Activated B cell treated with CpG ODN at 0.5 μM for 24 hours (primary cell): ENCODE results near the gene ARL5B. TPM values are rescaled to one million over a fixed set of nuclear protein-coding genes. Genes with fewer than 3 reads are reported as not detected.

Source experiments
- ATAC-seq: fragments of 200-7000 bp; cut with Tn5 transposase; one replicate; pipeline ENCODE4 v1.10.0; 2021; ENCODE audit warnings: low read depth, mild to moderate bottlenecking, moderate library complexity
- CTCF ChIA-PET: fragments of 350-600 bp; sonication (Branson Sonifier 250); formaldehyde crosslinking; loops from one replicate; lab custom pipeline; 2021; ENCODE audit warnings: antibody characterized with exemption; lab: Charles Lee
- POLR2A ChIA-PET: fragments of 350-600 bp; sonication (Branson Sonifier 250); formaldehyde crosslinking; loops from one replicate; lab custom pipeline; 2021; ENCODE audit warnings: antibody characterized with exemption; lab: Charles Lee
- DNase-seq: peaks from one replicate; pipeline ENCODE4 v3.0.0; 2022
- H3K27ac Mint-ChIP-seq: one replicate; pipeline ENCODE4 v1.8.0; 2020; ENCODE audit warnings: mixed read lengths
- H3K27me3 Mint-ChIP-seq: one replicate; pipeline ENCODE4 v1.8.0; 2021; ENCODE audit warnings: mixed read lengths
- H3K36me3 Mint-ChIP-seq: one replicate; pipeline ENCODE4 v1.8.0; 2021; ENCODE audit warnings: low read depth, mixed read lengths
- H3K4me1 Mint-ChIP-seq: one replicate; pipeline ENCODE4 v1.8.0; 2021; ENCODE audit warnings: mixed read lengths
- H3K4me3 Mint-ChIP-seq: one replicate; pipeline ENCODE4 v1.8.0; 2020; ENCODE audit warnings: mild to moderate bottlenecking, mixed read lengths
- H3K9me3 Mint-ChIP-seq: one replicate; pipeline ENCODE4 v1.8.0; 2020; ENCODE audit warnings: mixed read lengths
- CTCF ChIP-seq: fragments of 200-600 bp; IDR thresholded peaks from one replicate; pipeline ENCODE4 v1.8.0; 2022; ENCODE audit warnings: antibody characterized with exemption, mild to moderate bottlenecking
- intact Hi-C: fragments of 100-400 bp; cut with micrococcal nuclease; formaldehyde crosslinking; loops from one replicate; pipeline ENCODE4 v1.15.1; 2024
- total RNA-seq: library from RNA; stranded (reverse); gene quantifications from 2 replicates; pipeline ENCODE4 v1.2.3, GENCODE V29; 2022

ARL5B gene
- total RNA-seq, 1 donor from 2014 or later, result 10.6 TPM

- Mint-ChIP-seq H3K27ac (no peak overlapping the region), H3K27me3 (no peaks in the 10 kb centered on the region), H3K4me3 (no peak overlapping the region), H3K4me1 (no peaks in the 10 kb centered on the region), H3K36me3 (peaks cover 1% of the 10 kb centered on the region), H3K9me3 (no peaks in the 10 kb centered on the region)
- DNase-seq (no peak), ATAC-seq (no peak)
- TF ChIP-seq CTCF, result no peak
- ChIA-PET CTCF (no interaction called here), POLR2A (no interaction called here)
- intact Hi-C loops, result no loop called here
These were observed 26.3 kb downstream of the ARL5B start for GRCh38 chr10:18685555-18685954.

- intact Hi-C loops, result no loop called here
- ChIA-PET POLR2A (no interaction called here), CTCF (no interaction called here)
- no peaks in the 10 kb centered on the region for H3K9me3 Mint-ChIP-seq
- TF ChIP-seq CTCF, result no peak
- no peak for DNase-seq
- no peak for ATAC-seq
- no peak overlapping the region for H3K27ac Mint-ChIP-seq
- no peaks in the 10 kb centered on the region for H3K4me1 Mint-ChIP-seq
- H3K27me3 Mint-ChIP-seq, result no peaks in the 10 kb centered on the region
- H3K4me3 Mint-ChIP-seq, result no peak overlapping the region
- no peaks in the 10 kb centered on the region for H3K36me3 Mint-ChIP-seq
These were observed 28.0 kb downstream of the ARL5B start for GRCh38 chr10:18687195-18687594.

GRCh38 chr10:18687706-18688105, 28.5 kb downstream of the ARL5B start:
- H3K36me3 Mint-ChIP-seq, result no peaks in the 10 kb centered on the region
- no peaks in the 10 kb centered on the region for H3K9me3 Mint-ChIP-seq
- H3K4me3 Mint-ChIP-seq, result no peak overlapping the region
- no peaks in the 10 kb centered on the region for H3K4me1 Mint-ChIP-seq
- no peak for TF ChIP-seq CTCF
- intact Hi-C loops, result no loop called here
- ChIA-PET CTCF (no interaction called here), POLR2A (no interaction called here)
- DNase-seq (no peak), ATAC-seq (no peak)
- H3K27ac Mint-ChIP-seq, result no peak overlapping the region
- H3K27me3 Mint-ChIP-seq, result no peaks in the 10 kb centered on the region

- intact Hi-C loops, result no loop called here
- DNase-seq (no peak), ATAC-seq (no peak)
- Mint-ChIP-seq H3K9me3 (no peaks in the 10 kb centered on the region), H3K4me1 (no peaks in the 10 kb centered on the region), H3K27me3 (peaks cover 2% of the 10 kb centered on the region), H3K27ac (no peak overlapping the region), H3K4me3 (no peak overlapping the region), H3K36me3 (no peaks in the 10 kb centered on the region)
- TF ChIP-seq CTCF, result no peak
- CTCF ChIA-PET, result no interaction called here
- POLR2A ChIA-PET, result no interaction called here
These were observed 30.3 kb downstream of the ARL5B start for GRCh38 chr10:18689498-18689897.

- no peaks in the 10 kb centered on the region for H3K36me3 Mint-ChIP-seq
- POLR2A ChIA-PET, result no interaction called here
- no peak for TF ChIP-seq CTCF
- DNase-seq (no peak), ATAC-seq (no peak)
- H3K27me3 Mint-ChIP-seq, result peaks cover 2% of the 10 kb centered on the region
- no peak overlapping the region for H3K27ac Mint-ChIP-seq
- intact Hi-C loops, result no loop called here
- CTCF ChIA-PET, result no interaction called here
- no peaks in the 10 kb centered on the region for H3K4me1 Mint-ChIP-seq
- no peaks in the 10 kb centered on the region for H3K9me3 Mint-ChIP-seq
- no peak overlapping the region for H3K4me3 Mint-ChIP-seq
These were observed 31.3 kb downstream of the ARL5B start for GRCh38 chr10:18690541-18690940.
